Right lobe of liver (tissue), 4 donors: ENCODE results near the gene ZNF646.

ENCODE experiments used
- POLR2A ChIP-seq: fragments of 450-650 bp; IDR thresholded peaks from one replicate; pipeline ENCODE4 v1.6.1; 2017; ENCODE audit warnings: antibody characterized with exemption, mild to moderate bottlenecking
- TF ChIP-seq, protein P1 (sequence below), 4 donors: fragments of 200-600 bp in 3 of 4; fragments of 450-650 bp in 1 of 4; IDR thresholded peaks; one replicate each; pipeline versions ENCODE4 v1.5.1 to v1.8.0; 2016 to 2022; ENCODE audit warnings: antibody characterized with exemption in 4 of 4, mild to moderate bottlenecking in 2 of 4
- donor health status: DM: no; HTN: no; CAD: no.
- donor health status: DM: no; HTN: no; CAD: no.
- donor health status: DM: no; HTN: yes; CAD: no.

DNA sequence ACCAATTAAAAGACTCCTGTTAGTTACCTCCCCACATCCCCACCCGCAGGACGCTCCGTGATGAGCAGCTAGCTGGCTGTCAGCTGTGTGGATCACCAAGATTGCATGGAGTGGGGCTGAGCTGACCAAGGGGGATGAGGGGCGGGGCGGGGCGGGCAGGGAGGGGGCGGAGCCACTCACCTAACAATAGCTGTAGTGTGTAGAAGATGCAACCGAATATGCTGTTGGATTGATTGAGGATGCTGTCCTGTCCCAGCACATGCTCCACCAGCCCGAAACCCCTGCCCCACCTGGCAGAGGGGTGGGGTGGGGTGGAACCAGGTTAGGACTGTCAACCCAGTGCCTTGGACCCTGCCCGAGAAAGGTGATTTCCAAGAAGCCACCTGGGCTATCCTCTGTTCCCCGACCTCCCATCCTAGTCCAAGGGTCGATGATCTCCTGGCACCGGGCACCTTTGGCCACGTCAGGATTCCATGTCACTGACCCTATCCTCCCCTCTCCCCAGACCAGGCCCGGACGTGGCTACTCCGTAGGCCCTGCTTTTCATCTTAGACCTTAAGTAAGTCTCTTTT, 19.0 kb downstream of the ZNF646 start:
- TF ChIP-seq POLR2A: peak; percentile 29
- TF ChIP-seq, protein P1, sequence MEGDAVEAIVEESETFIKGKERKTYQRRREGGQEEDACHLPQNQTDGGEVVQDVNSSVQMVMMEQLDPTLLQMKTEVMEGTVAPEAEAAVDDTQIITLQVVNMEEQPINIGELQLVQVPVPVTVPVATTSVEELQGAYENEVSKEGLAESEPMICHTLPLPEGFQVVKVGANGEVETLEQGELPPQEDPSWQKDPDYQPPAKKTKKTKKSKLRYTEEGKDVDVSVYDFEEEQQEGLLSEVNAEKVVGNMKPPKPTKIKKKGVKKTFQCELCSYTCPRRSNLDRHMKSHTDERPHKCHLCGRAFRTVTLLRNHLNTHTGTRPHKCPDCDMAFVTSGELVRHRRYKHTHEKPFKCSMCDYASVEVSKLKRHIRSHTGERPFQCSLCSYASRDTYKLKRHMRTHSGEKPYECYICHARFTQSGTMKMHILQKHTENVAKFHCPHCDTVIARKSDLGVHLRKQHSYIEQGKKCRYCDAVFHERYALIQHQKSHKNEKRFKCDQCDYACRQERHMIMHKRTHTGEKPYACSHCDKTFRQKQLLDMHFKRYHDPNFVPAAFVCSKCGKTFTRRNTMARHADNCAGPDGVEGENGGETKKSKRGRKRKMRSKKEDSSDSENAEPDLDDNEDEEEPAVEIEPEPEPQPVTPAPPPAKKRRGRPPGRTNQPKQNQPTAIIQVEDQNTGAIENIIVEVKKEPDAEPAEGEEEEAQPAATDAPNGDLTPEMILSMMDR (IDR thresholded peaks at IDR 0.05): no peak
